CD4-positive, alpha-beta T cell (primary cell): ENCODE measurements around the gene DNAJB11. TPM values are rescaled to one million over a fixed set of nuclear protein-coding genes. Genes with fewer than 3 reads are reported as not detected.
"Not testable (repeated sequence)": the region's sequence is repeated elsewhere in the genome, so short reads cannot be mapped to it uniquely, and the experiment has no call there.

Experiments used
- ATAC-seq: fragments of 200-7000 bp; cut with Tn5 transposase; one replicate; pipeline ENCODE4 v1.10.0; 2022; ENCODE audit warnings: mild to moderate bottlenecking; ENCODE audit not compliant: poor library complexity
- CTCF ChIA-PET: fragments of 350-600 bp; sonication (Branson Sonifier 250); formaldehyde crosslinking; loops from one replicate; lab custom pipeline; 2021; ENCODE audit warnings: antibody characterized with exemption, inconsistent platforms; lab: Charles Lee
- POLR2A ChIA-PET: fragments of 350-600 bp; sonication (Branson Sonifier 250); formaldehyde crosslinking; loops from one replicate; lab custom pipeline; 2021; ENCODE audit warnings: antibody characterized with exemption, inconsistent platforms; lab: Charles Lee
- DNase-seq, 14 experiments: peaks; one replicate each; pipeline ENCODE4 v3.0.0-alpha.2; 2013 to 2020; ENCODE audit warnings: mixed read lengths in 2 of 14
- H3K27ac ChIP-seq, 2 donors: one replicate each; pipeline versions ENCODE4 v1.5.1 to v1.7.0; 2013; ENCODE audit warnings: low read length in 2 of 2, low read depth in 1 of 2, mild to moderate bottlenecking in 1 of 2
- H3K27me3 ChIP-seq, 2 experiments: 1 replicate in 1 of 2; 2 replicates in 1 of 2; pipeline versions ENCODE4 v1.6.1 to v1.7.0; 2013; ENCODE audit warnings: low read length in 2 of 2, control low read depth in 1 of 2, mild to moderate bottlenecking in 1 of 2, moderate library complexity in 1 of 2; ENCODE audit not compliant: insufficient read depth in 2 of 2, control insufficient read depth in 1 of 2
- H3K36me3 ChIP-seq: one replicate; pipeline ENCODE4 v1.6.1; 2013; ENCODE audit warnings: low read length, control low read depth; ENCODE audit not compliant: insufficient read depth
- H3K4me1 ChIP-seq: one replicate; pipeline ENCODE4 v1.6.1; 2013; ENCODE audit warnings: low read length, control low read depth; ENCODE audit not compliant: insufficient read depth
- H3K4me3 ChIP-seq: one replicate; pipeline ENCODE4 v1.5.1; 2013; ENCODE audit warnings: mild to moderate bottlenecking, low read length, moderate library complexity
- H3K9me3 ChIP-seq, 2 experiments: 1 replicate in 1 of 2; 2 replicates in 1 of 2; pipeline versions ENCODE4 v1.6.1 to v1.7.0; 2013; ENCODE audit warnings: low read length in 2 of 2, mild to moderate bottlenecking in 2 of 2, control low read depth in 1 of 2, moderate library complexity in 1 of 2; ENCODE audit not compliant: control insufficient read depth in 1 of 2, insufficient read depth in 1 of 2
- H3K27ac Mint-ChIP-seq: one replicate; pipeline ENCODE4 v1.8.0; 2020; ENCODE audit warnings: mixed read lengths
- H3K27me3 Mint-ChIP-seq: one replicate; pipeline ENCODE4 v1.8.0; 2021; ENCODE audit warnings: mixed read lengths
- H3K36me3 Mint-ChIP-seq: one replicate; pipeline ENCODE4 v1.8.0; 2021; ENCODE audit warnings: low read depth, mixed read lengths
- H3K4me1 Mint-ChIP-seq: one replicate; pipeline ENCODE4 v1.8.0; 2021; ENCODE audit warnings: low read depth, mixed read lengths
- H3K4me3 Mint-ChIP-seq: one replicate; pipeline ENCODE4 v1.8.0; 2020; ENCODE audit warnings: mild to moderate bottlenecking, mixed read lengths
- H3K9me3 Mint-ChIP-seq: one replicate; pipeline ENCODE4 v1.8.0; 2020; ENCODE audit warnings: mixed read lengths
- intact Hi-C, 2 experiments: fragments of 100-400 bp; cut with DNase I in 1 of 2; cut with micrococcal nuclease in 1 of 2; formaldehyde crosslinking; loops; one replicate each; pipeline versions ENCODE4 v1.15.1 to v1.9.0; 2023 to 2025; cut with DNase I, micrococcal nuclease
- total RNA-seq, 174 experiments: library from RNA in 2 of 174; stranded (reverse) in 2 of 174; gene quantifications; one replicate each; pipeline ENCODE4 v1.2.3 and lab custom pipeline; 2021 to 2026
- TF ChIP-seq, protein P1 (sequence below): fragments of 200-600 bp; IDR thresholded peaks from one replicate; pipeline ENCODE4 v1.8.0; 2022; ENCODE audit warnings: antibody characterized with exemption, mild to moderate bottlenecking

The DNAJB11 gene
- total RNA-seq, 2 experiments from 2014 or later = 69.3 to 70.3 TPM

DNA sequence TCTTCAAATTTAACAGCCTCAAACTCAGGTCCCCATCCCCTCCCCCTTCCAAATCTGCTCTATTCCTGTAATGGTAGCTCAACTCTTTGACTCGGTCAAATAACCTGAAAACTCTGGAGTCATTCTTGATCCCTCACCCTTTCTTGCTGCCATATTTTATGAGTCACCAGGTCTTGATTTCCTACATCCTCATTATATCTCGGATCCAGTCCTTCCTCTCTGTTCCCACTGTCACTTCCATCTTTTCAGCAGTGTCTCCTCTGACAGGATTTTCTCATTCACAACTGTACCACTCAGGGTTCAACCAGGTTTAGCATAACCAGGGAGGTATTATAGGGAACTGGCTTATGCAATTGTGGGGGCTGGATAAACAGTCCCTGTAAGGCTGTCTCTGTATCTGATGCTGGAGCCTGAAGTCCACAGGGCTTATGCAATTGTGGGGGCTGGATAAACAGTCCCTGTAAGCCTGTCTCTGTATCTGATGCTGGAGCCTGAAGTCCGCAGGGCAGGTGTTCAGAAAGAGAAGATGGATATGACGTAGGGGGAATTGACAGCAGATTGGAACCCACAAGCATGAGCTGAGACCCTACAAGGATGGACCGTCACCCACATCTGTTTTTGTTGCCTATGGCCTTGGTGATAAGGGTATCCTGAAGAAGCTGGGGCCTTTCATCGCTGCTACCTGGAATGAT lies 60.6 kb downstream of the DNAJB11 start:
- no peak overlapping the region for H3K4me3 ChIP-seq
- intact Hi-C loops = no loop called here
- H3K9me3 Mint-ChIP-seq = no peaks in the 10 kb centered on the region
- ChIA-PET CTCF (no interaction called here), POLR2A (interaction anchor here (1.7 kb wide), 1 partner anchor 14 kb away, joined by 4 read pairs; no protein-coding TSS in a partner anchor)
- DNase-seq = no peak
- H3K27me3 Mint-ChIP-seq = peaks cover 10% of the 10 kb centered on the region
- no peaks in the 10 kb centered on the region for H3K36me3 ChIP-seq
- no peak overlapping the region for H3K27ac Mint-ChIP-seq
- no peaks in the 10 kb centered on the region for H3K9me3 ChIP-seq
- no peak for ATAC-seq
- peaks cover 0 to 4% of the 10 kb centered on the region in 2 experiments for H3K27me3 ChIP-seq
- no peaks in the 10 kb centered on the region for H3K4me1 Mint-ChIP-seq
- H3K4me1 ChIP-seq = no peaks in the 10 kb centered on the region
- H3K27ac ChIP-seq = no peak overlapping the region
- TF ChIP-seq, protein P1, sequence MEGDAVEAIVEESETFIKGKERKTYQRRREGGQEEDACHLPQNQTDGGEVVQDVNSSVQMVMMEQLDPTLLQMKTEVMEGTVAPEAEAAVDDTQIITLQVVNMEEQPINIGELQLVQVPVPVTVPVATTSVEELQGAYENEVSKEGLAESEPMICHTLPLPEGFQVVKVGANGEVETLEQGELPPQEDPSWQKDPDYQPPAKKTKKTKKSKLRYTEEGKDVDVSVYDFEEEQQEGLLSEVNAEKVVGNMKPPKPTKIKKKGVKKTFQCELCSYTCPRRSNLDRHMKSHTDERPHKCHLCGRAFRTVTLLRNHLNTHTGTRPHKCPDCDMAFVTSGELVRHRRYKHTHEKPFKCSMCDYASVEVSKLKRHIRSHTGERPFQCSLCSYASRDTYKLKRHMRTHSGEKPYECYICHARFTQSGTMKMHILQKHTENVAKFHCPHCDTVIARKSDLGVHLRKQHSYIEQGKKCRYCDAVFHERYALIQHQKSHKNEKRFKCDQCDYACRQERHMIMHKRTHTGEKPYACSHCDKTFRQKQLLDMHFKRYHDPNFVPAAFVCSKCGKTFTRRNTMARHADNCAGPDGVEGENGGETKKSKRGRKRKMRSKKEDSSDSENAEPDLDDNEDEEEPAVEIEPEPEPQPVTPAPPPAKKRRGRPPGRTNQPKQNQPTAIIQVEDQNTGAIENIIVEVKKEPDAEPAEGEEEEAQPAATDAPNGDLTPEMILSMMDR = no peak
- no peak overlapping the region for H3K4me3 Mint-ChIP-seq
- no peaks in the 10 kb centered on the region for H3K36me3 Mint-ChIP-seq

DNA sequence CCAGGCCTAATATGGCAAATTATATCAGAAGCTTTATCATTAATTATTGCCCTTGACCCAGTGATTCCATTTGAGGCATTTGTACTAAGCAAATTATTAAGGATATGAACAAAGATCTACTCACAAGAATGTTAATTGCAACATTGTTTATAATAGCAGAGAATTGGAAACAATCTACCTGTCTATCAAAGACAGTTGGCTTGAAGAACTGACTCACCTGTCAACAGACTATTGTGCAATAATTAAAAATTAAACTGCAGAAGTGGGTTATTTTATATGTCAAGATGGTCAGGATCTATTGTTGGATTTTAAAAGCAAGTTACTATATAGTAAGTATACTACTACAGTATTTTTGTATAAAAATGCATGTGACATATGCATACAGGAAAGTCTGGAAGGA lies 63.0 kb downstream of the DNAJB11 start:
- no peak overlapping the region for H3K27ac Mint-ChIP-seq
- intact Hi-C loops = no loop called here
- ChIA-PET POLR2A (no interaction called here), CTCF (no interaction called here)
- H3K4me3 Mint-ChIP-seq = no peak overlapping the region
- DNase-seq (no peak), ATAC-seq (no peak)
- no peaks in the 10 kb centered on the region for H3K36me3 ChIP-seq
- H3K4me1 Mint-ChIP-seq = no peaks in the 10 kb centered on the region
- TF ChIP-seq, protein P1 = no peak
- H3K4me1 ChIP-seq = no peaks in the 10 kb centered on the region
- no peak overlapping the region for H3K4me3 ChIP-seq
- no peaks in the 10 kb centered on the region for H3K9me3 ChIP-seq
- H3K36me3 Mint-ChIP-seq = no peaks in the 10 kb centered on the region
- H3K27ac ChIP-seq = no peak overlapping the region
- H3K27me3 Mint-ChIP-seq = peaks cover 18% of the 10 kb centered on the region
- H3K9me3 Mint-ChIP-seq = no peaks in the 10 kb centered on the region
- peaks cover 0 to 2% of the 10 kb centered on the region in 2 experiments for H3K27me3 ChIP-seq

DNA sequence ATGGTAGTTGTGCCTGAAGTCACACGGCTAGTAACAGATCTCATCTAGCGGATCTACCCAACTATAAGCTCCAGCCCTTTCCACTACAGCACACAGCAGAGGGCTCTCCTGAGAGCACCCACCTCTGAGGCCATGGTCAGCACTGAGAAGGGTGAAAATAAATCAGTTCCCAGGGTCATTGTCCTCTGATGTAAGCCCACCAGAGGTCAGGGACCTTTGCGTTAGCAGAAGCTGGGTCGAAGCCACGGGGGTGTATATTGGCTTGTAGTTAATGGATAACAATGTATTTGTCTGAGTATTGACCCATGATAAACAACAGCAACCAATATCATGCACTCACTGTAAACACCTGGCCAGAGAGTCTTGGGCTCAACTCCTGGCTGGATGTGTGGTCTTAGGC lies 63.7 kb downstream of the DNAJB11 start:
- H3K27me3 Mint-ChIP-seq = peaks cover 24% of the 10 kb centered on the region
- H3K27ac ChIP-seq, POLR2A ChIA-PET, H3K9me3 Mint-ChIP-seq, H3K27ac Mint-ChIP-seq, H3K36me3 ChIP-seq, DNase-seq, CTCF ChIA-PET, H3K27me3 ChIP-seq, H3K9me3 ChIP-seq, H3K4me1 Mint-ChIP-seq, H3K4me3 ChIP-seq, H3K36me3 Mint-ChIP-seq, intact Hi-C loops, H3K4me3 Mint-ChIP-seq, ATAC-seq, H3K4me1 ChIP-seq: not testable (repeated sequence)

Other genes with a start within 250 kb of the DNAJB11 start
- gene DGKG, start 208.5 kb upstream of the DNAJB11 start, total RNA-seq = not detected
- gene CRYGS, start 26.3 kb upstream of the DNAJB11 start, total RNA-seq = 1 to 10 TPM; 1.9 to 2.3 TPM
- gene TBCCD1, start 3.4 kb upstream of the DNAJB11 start, total RNA-seq = 1 to 10 TPM; 7.6 to 8.1 TPM
- not detected for gene AHSG, start 42.3 kb downstream of the DNAJB11 start, total RNA-seq
- gene FETUB, start 69.7 kb downstream of the DNAJB11 start, total RNA-seq = not detected
- not detected for gene HRG, start 95.3 kb downstream of the DNAJB11 start, total RNA-seq
- not detected for gene KNG1, start 146.6 kb downstream of the DNAJB11 start, total RNA-seq
- 1,000 to 10,000 TPM; 1,039 to 1,046 TPM for gene EIF4A2, start 212.9 kb downstream of the DNAJB11 start, total RNA-seq
- 10 to 100 TPM in 1 of 2 experiments, 1 to 10 TPM in 1; 8.6 to 12.6 TPM for gene RFC4, start 235.8 kb downstream of the DNAJB11 start, total RNA-seq